Spleen (tissue), 7 donors: ENCODE results near the gene UIMC1.

Source experiments
- CTCF ChIP-seq, 11 experiments: fragments of 200-600 bp in 7 of 11; fragments of 450-650 bp in 4 of 11; sonication (generic) in 4 of 11; IDR thresholded peaks in 8 of 11; conservative IDR thresholded peaks in 3 of 11; 1 replicate in 7 of 11; 2 replicates in 4 of 11; pipeline versions ENCODE4 v1.4.0 to v1.8.0; 2016 to 2021; ENCODE audit warnings: antibody characterized with exemption in 11 of 11, inconsistent platforms in 4 of 11, mild to moderate bottlenecking in 1 of 11
- POLR2A ChIP-seq, 3 donors: fragments of 450-650 bp; IDR thresholded peaks; one replicate each; pipeline ENCODE4 v1.5.1; 2017; ENCODE audit warnings: antibody characterized with exemption in 3 of 3, mild to moderate bottlenecking in 1 of 3
- donor health status: DM: no; HTN: no; CAD: no; lungs with moderate emphysema.
- donor health status: DM: no; HTN: no; CAD: no.
- donor health status: DM: no; HTN: no; CAD: no.

GRCh38 chr5:176934309-176934930 is 72.2 kb downstream of the UIMC1 start:
- TF ChIP-seq CTCF (IDR thresholded peaks at IDR 0.05 in 8 of 11, conservative IDR thresholded peaks at IDR 0.05 in 3 of 11) (no peak), POLR2A (IDR thresholded peaks at IDR 0.05) (no peak)
